HG02759 (cell line): ENCODE measurements around the gene PRR16.

Source experiments
- ATAC-seq: cut with Tn5 transposase; IDR thresholded peaks from one replicate; pipeline ENCODE4 v1.9.1; 2021; ENCODE audit warnings: mild to moderate bottlenecking, moderate library complexity; ENCODE audit not compliant: unreplicated experiment

PRR16 gene

GRCh38 chr5:120706877-120707276 lies 242.8 kb downstream of the PRR16 start:
- no peak for ATAC-seq

- ATAC-seq, result no peak
These were observed 253.3 kb downstream of the PRR16 start for GRCh38 chr5:120717381-120717780.

- ATAC-seq, result no peak
These were observed 266.1 kb downstream of the PRR16 start for GRCh38 chr5:120730214-120730613.

GRCh38 chr5:120734033-120734432 lies 269.9 kb downstream of the PRR16 start:
- no peak for ATAC-seq

GRCh38 chr5:120735076-120735475 lies 271.0 kb downstream of the PRR16 start:
- ATAC-seq, result no peak
